Liver (tissue), 9 donors: ENCODE data around the gene CCR2. TPM values are rescaled to one million over a fixed set of nuclear protein-coding genes. Genes with fewer than 3 reads are reported as not detected.

Source experiments
- DNase-seq: peaks from one replicate; pipeline ENCODE4 v3.0.0-alpha.2; 2017; ENCODE audit warnings: low spot score
- H3K27ac ChIP-seq, 2 donors: one replicate each; pipeline ENCODE4 v1.7.0; 2013; ENCODE audit warnings: inconsistent platforms in 2 of 2, low read length in 2 of 2, control low read depth in 1 of 2, low read depth in 1 of 2, mild to moderate bottlenecking in 1 of 2
- H3K27me3 ChIP-seq, 4 donors: one replicate each; pipeline versions ENCODE4 v1.6.1 to v1.7.0; 2013; ENCODE audit warnings: low read length in 3 of 4, inconsistent platforms in 1 of 4, mild to moderate bottlenecking in 1 of 4, moderate library complexity in 1 of 4; ENCODE audit not compliant: control insufficient read depth in 4 of 4, insufficient read depth in 4 of 4
- H3K36me3 ChIP-seq, 4 donors: one replicate each; pipeline versions ENCODE4 v1.6.1 to v1.7.0; 2013; ENCODE audit warnings: low read length in 3 of 4, mild to moderate bottlenecking in 3 of 4, low read depth in 1 of 4, moderate library complexity in 1 of 4; ENCODE audit not compliant: control insufficient read depth in 4 of 4, insufficient read depth in 3 of 4
- H3K4me1 ChIP-seq, 4 donors: one replicate each; pipeline versions ENCODE4 v1.6.1 to v1.7.0; 2013; ENCODE audit warnings: low read length in 3 of 4, mild to moderate bottlenecking in 3 of 4, moderate library complexity in 1 of 4; ENCODE audit not compliant: control insufficient read depth in 4 of 4, insufficient read depth in 4 of 4
- H3K4me3 ChIP-seq, 3 donors: one replicate each; pipeline versions ENCODE4 v1.6.1 to v1.7.0; 2013; ENCODE audit warnings: low read length in 3 of 3, control low read depth in 1 of 3, low read depth in 1 of 3, mild to moderate bottlenecking in 1 of 3
- H3K9ac ChIP-seq, 2 donors: one replicate each; pipeline ENCODE4 v1.7.0; 2013; ENCODE audit warnings: low read length in 2 of 2, mild to moderate bottlenecking in 2 of 2, moderate library complexity in 2 of 2, control low read depth in 1 of 2, low read depth in 1 of 2
- H3K9me3 ChIP-seq, 4 donors: one replicate each; pipeline versions ENCODE4 v1.6.1 to v1.7.0; 2013; ENCODE audit warnings: low read length in 3 of 4; ENCODE audit not compliant: control insufficient read depth in 4 of 4
- EGR1 ChIP-seq, 2 donors: IDR thresholded peaks; 2 replicates each; pipeline ENCODE4 v1.6.1; 2016 to 2018; ENCODE audit warnings: antibody characterized with exemption in 2 of 2, low read depth in 2 of 2
- FOXA1 ChIP-seq: IDR thresholded peaks from 2 replicates; pipeline ENCODE4 v1.6.1; 2016; ENCODE audit warnings: antibody characterized with exemption
- FOXA2 ChIP-seq: IDR thresholded peaks from 2 replicates; pipeline ENCODE4 v1.6.1; 2016; ENCODE audit warnings: antibody characterized with exemption
- GABPA ChIP-seq, 2 donors: IDR thresholded peaks in 1 of 2; conservative IDR thresholded peaks in 1 of 2; 2 replicates each; pipeline ENCODE4 v1.6.1; 2016; ENCODE audit warnings: antibody characterized with exemption in 2 of 2, mild to moderate bottlenecking in 1 of 2, moderate library complexity in 1 of 2
- HNF4A ChIP-seq, 2 donors: conservative IDR thresholded peaks; 2 replicates each; pipeline ENCODE4 v1.6.1; 2016; ENCODE audit warnings: antibody characterized with exemption in 2 of 2, mild to moderate bottlenecking in 2 of 2
- HNF4G ChIP-seq: IDR thresholded peaks from 2 replicates; pipeline ENCODE4 v1.6.1; 2016; ENCODE audit warnings: antibody characterized with exemption
- JUND ChIP-seq, 2 donors: IDR thresholded peaks; 2 replicates each; pipeline ENCODE4 v1.6.1; 2016; ENCODE audit warnings: antibody characterized with exemption in 2 of 2
- NR2F2 ChIP-seq: IDR thresholded peaks from 2 replicates; pipeline ENCODE4 v1.6.1; 2016; ENCODE audit warnings: antibody characterized with exemption
- RAD21 ChIP-seq, 2 donors: IDR thresholded peaks; 2 replicates each; pipeline ENCODE4 v1.6.1; 2016; ENCODE audit warnings: antibody characterized with exemption in 2 of 2, mild to moderate bottlenecking in 2 of 2
- RXRA ChIP-seq, 2 donors: IDR thresholded peaks; 2 replicates each; pipeline ENCODE4 v1.6.1; 2017 to 2018; ENCODE audit warnings: antibody characterized with exemption in 2 of 2, mild to moderate bottlenecking in 1 of 2
- SP1 ChIP-seq: IDR thresholded peaks from 2 replicates; pipeline ENCODE4 v1.6.1; 2018; ENCODE audit warnings: antibody characterized with exemption, mild to moderate bottlenecking
- TAF1 ChIP-seq: conservative IDR thresholded peaks from 2 replicates; pipeline ENCODE4 v1.6.1; 2016; ENCODE audit warnings: antibody characterized with exemption, mild to moderate bottlenecking
- YY1 ChIP-seq: IDR thresholded peaks from 2 replicates; pipeline ENCODE4 v1.6.1; 2016; ENCODE audit warnings: antibody characterized with exemption, mild to moderate bottlenecking
- WGBS: extraction: QIAGEN DNeasy Blood & Tissue Kit; methylation state at CpG from one replicate; pipeline ENCODE4 v1.1.7; 2013; 5-methylcytosine and 5-hydroxymethylcytosine counted together
- polyA plus RNA-seq, 2 donors: library from polyadenylated mRNA; stranded (reverse) in 1 of 2; unstranded in 1 of 2; fragments of 200-250 nt in 1 of 2; fragments of >200 nt in 1 of 2; fragmentation: Nextera tagmentation in 1 of 2; extraction: Ambion mirVana in 1 of 2; gene quantifications; one replicate each; pipeline versions ENCODE4 v1.2.1 to v1.2.3, GENCODE V29; 2013 to 2015
- total RNA-seq, 2 donors: library from RNA; depleted of rRNA; stranded (reverse); fragments of >200 nt; gene quantifications; one replicate each; pipeline ENCODE4 v1.2.3, GENCODE V29; 2014
- TF ChIP-seq, protein P1 (sequence below): IDR thresholded peaks from 2 replicates; pipeline ENCODE4 v1.6.1; 2016; ENCODE audit warnings: antibody characterized with exemption
- TF ChIP-seq, protein P2 (sequence below): IDR thresholded peaks from 2 replicates; pipeline ENCODE4 v1.6.1; 2016; ENCODE audit warnings: antibody characterized with exemption
- TF ChIP-seq, protein P3 (sequence below): IDR thresholded peaks from 2 replicates; pipeline ENCODE4 v1.6.1; 2016; ENCODE audit warnings: antibody characterized with exemption, mild to moderate bottlenecking
- TF ChIP-seq, protein P4 (sequence below): IDR thresholded peaks from 2 replicates; pipeline ENCODE4 v1.6.1; 2016; ENCODE audit warnings: antibody characterized with exemption
- donor health status: healthy.
- donor health status: healthy.
- donor health status: healthy.
- donor health status: healthy.
- donor health status: healthy.

The CCR2 gene
- total and polyA plus RNA-seq, 4 donors: 0.68 to 3.4 (median 2.4) TPM

DNA sequence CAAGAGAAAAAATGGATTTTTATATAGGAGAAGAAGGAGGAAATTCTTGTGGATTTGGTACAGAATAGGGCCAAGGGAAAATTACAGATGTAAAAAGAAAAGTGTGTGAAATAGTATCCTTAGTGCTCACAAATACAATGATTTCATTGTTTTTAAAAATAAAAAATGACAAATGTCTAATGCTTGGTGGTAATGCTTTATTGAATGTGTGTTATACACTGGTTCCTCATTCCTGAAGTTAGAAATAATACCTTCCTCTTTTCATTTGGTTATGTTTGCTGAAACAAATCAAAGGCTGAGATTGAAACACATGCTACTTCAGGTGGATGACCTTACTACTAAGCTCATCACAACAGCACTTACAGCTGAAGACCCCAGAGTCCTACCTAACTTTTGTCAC, 37.7 kb upstream of the CCR2 start (continued):
- TF ChIP-seq, protein P1, sequence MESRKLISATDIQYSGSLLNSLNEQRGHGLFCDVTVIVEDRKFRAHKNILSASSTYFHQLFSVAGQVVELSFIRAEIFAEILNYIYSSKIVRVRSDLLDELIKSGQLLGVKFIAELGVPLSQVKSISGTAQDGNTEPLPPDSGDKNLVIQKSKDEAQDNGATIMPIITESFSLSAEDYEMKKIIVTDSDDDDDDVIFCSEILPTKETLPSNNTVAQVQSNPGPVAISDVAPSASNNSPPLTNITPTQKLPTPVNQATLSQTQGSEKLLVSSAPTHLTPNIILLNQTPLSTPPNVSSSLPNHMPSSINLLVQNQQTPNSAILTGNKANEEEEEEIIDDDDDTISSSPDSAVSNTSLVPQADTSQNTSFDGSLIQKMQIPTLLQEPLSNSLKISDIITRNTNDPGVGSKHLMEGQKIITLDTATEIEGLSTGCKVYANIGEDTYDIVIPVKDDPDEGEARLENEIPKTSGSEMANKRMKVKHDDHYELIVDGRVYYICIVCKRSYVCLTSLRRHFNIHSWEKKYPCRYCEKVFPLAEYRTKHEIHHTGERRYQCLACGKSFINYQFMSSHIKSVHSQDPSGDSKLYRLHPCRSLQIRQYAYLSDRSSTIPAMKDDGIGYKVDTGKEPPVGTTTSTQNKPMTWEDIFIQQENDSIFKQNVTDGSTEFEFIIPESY: no peak
- no peak for TF ChIP-seq EGR1 (IDR thresholded peaks at IDR 0.05; ENCODE audit: low read depth in 2 of 2)

DNA sequence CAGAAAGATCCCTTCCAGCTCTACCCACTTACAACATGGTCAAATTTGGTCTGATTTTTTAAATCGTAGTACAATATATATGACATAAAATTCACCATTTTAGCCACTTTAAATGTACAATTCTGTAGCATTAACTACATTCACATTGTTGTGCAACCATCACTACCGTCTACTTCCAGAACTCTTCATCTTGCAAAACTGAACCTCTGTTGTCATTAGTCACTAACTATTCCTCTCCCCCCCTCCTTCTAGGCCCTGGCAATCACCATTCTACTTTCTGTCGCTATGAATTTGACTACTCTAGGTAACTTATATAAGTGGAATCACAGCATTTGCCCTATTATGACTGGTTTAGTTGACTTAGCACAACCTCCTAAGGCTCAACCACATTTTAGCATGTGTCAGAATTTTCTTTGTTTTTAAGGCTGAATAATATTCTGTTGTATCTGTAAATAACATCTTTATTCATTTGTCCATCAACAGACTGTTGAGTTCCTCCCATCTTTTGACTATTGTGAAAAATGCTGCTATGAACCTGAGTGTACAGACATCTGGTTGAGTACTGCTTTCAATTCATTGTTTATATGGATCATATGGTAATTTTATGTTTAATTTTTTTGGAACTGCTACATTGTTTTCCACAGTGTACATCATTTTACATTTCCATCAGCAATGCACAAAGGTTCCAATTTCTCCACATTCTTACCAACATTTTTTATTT, 35.5 kb upstream of the CCR2 start:
- Histone ChIP-seq H3K9me3 (no peaks in the 10 kb centered on the region), H3K9ac (no peak overlapping the region), H3K36me3 (no peaks in the 10 kb centered on the region), H3K27ac (no peak overlapping the region), H3K4me3 (no peak overlapping the region), H3K27me3 (no peaks in the 10 kb centered on the region), H3K4me1 (no peaks in the 10 kb centered on the region)
- 79% methylated on average over 3 of the region's 3 CpGs for WGBS
- TF ChIP-seq YY1 (no peak), RXRA (IDR thresholded peaks at IDR 0.05) (no peak), FOXA2 (no peak), JUND (IDR thresholded peaks at IDR 0.05) (no peak), NR2F2 (no peak), TAF1 (no peak), FOXA1 (no peak), HNF4A (conservative IDR thresholded peaks at IDR 0.05) (no peak)
- TF ChIP-seq, protein P1: no peak
- DNase-seq: no peak

DNA sequence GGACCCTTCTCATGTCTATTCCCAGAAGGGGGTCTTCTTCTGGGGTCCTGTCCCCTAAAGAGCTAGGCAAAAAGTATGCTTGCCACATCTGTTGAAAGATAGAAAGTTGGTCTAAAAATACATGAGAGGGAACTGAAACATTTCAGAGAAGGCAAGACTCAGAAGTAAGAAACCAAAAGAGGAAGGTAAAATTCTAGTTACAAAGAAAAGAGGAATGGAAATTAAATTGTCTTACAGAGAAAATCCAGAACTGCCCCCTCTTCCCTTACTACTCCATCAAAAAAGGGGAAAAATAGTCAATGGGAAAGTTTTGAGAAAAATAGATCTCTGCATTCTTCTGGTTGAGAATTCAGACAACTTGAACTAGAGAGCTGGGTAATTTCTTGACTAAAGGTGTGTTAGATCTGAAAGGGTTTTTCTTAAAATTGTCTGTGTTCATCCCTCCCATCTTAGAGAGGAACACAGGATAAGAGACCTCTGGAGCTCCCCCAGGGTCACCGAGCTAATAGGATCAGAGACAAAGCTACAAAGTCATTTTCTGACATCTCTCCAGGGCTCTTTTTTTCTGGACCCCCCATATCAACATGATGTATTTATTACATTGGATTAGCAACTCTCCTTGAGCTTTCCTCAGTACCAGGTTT, 32.3 kb upstream of the CCR2 start:
- no peaks in the 10 kb centered on the region for H3K9me3 ChIP-seq
- TF ChIP-seq FOXA2 (no peak), FOXA1 (no peak), HNF4G (no peak), HNF4A (conservative IDR thresholded peaks at IDR 0.05) (no peak), JUND (IDR thresholded peaks at IDR 0.05) (no peak), NR2F2 (no peak), GABPA (IDR thresholded peaks at IDR 0.05 in 1 of 2, conservative IDR thresholded peaks at IDR 0.05 in 1 of 2) (no peak), TAF1 (no peak), RXRA (IDR thresholded peaks at IDR 0.05) (no peak), SP1 (no peak), RAD21 (IDR thresholded peaks at IDR 0.05) (no peak)
- TF ChIP-seq, protein P2, sequence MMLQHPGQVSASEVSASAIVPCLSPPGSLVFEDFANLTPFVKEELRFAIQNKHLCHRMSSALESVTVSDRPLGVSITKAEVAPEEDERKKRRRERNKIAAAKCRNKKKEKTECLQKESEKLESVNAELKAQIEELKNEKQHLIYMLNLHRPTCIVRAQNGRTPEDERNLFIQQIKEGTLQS: no peak
- TF ChIP-seq, protein P3, sequence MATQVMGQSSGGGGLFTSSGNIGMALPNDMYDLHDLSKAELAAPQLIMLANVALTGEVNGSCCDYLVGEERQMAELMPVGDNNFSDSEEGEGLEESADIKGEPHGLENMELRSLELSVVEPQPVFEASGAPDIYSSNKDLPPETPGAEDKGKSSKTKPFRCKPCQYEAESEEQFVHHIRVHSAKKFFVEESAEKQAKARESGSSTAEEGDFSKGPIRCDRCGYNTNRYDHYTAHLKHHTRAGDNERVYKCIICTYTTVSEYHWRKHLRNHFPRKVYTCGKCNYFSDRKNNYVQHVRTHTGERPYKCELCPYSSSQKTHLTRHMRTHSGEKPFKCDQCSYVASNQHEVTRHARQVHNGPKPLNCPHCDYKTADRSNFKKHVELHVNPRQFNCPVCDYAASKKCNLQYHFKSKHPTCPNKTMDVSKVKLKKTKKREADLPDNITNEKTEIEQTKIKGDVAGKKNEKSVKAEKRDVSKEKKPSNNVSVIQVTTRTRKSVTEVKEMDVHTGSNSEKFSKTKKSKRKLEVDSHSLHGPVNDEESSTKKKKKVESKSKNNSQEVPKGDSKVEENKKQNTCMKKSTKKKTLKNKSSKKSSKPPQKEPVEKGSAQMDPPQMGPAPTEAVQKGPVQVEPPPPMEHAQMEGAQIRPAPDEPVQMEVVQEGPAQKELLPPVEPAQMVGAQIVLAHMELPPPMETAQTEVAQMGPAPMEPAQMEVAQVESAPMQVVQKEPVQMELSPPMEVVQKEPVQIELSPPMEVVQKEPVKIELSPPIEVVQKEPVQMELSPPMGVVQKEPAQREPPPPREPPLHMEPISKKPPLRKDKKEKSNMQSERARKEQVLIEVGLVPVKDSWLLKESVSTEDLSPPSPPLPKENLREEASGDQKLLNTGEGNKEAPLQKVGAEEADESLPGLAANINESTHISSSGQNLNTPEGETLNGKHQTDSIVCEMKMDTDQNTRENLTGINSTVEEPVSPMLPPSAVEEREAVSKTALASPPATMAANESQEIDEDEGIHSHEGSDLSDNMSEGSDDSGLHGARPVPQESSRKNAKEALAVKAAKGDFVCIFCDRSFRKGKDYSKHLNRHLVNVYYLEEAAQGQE: no peak
- TF ChIP-seq, protein P4, sequence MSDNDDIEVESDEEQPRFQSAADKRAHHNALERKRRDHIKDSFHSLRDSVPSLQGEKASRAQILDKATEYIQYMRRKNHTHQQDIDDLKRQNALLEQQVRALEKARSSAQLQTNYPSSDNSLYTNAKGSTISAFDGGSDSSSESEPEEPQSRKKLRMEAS: no peak
- TF ChIP-seq, protein P1: no peak
- H3K27ac ChIP-seq: no peak overlapping the region
- no peak overlapping the region for H3K4me3 ChIP-seq
- WGBS: 66% methylated on average over 1 of the region's 1 CpG
- no peaks in the 10 kb centered on the region for H3K4me1 ChIP-seq
- no peak for DNase-seq
- no peak overlapping the region for H3K9ac ChIP-seq
- no peaks in the 10 kb centered on the region for H3K36me3 ChIP-seq
- no peaks in the 10 kb centered on the region for H3K27me3 ChIP-seq
